ENCODE results near the gene ADCY7.

The ADCY7 gene

GRCh38 chr16:50300942-50301625 is 34.7 kb downstream of the ADCY7 start:
- no peak for DNase-seq

GRCh38 chr16:50301626-50302471 is 35.5 kb downstream of the ADCY7 start:
- DNase-seq = no peak

- no peak for DNase-seq
Observed at GRCh38 chr16:50302472-50303005, 36.2 kb downstream of the ADCY7 start.

- DNase-seq = no peak
Observed at GRCh38 chr16:50303041-50303604, 36.8 kb downstream of the ADCY7 start.

- DNase-seq = no peak
Observed at GRCh38 chr16:50303605-50304466, 37.5 kb downstream of the ADCY7 start.

- no peak for DNase-seq
Observed at GRCh38 chr16:50304467-50305440, 38.4 kb downstream of the ADCY7 start.

- no peak for DNase-seq
Observed at GRCh38 chr16:50305441-50306061, 39.2 kb downstream of the ADCY7 start.

GRCh38 chr16:50306287-50306686 is 39.9 kb downstream of the ADCY7 start:
- DNase-seq = no peak

- DNase-seq = no peak
Observed at GRCh38 chr16:50308237-50308965, 42.0 kb downstream of the ADCY7 start.

- no peak for DNase-seq
Observed at GRCh38 chr16:50309156-50309526, 42.8 kb downstream of the ADCY7 start.

- no peak for DNase-seq
Observed at GRCh38 chr16:50309527-50310307, 43.4 kb downstream of the ADCY7 start.

- no peak for DNase-seq
Observed at GRCh38 chr16:50310308-50311133, 44.2 kb downstream of the ADCY7 start.

- DNase-seq = no peak
Observed at GRCh38 chr16:50311134-50311528, 44.8 kb downstream of the ADCY7 start.

- DNase-seq = no peak
Observed at GRCh38 chr16:50311891-50312501, 45.6 kb downstream of the ADCY7 start.

- DNase-seq = no peak
Observed at GRCh38 chr16:50313596-50314478, 47.5 kb downstream of the ADCY7 start.

- no peak for DNase-seq
Observed at GRCh38 chr16:50314665-50315064, 48.3 kb downstream of the ADCY7 start.

All from cerebellar nuclear complex (tissue), 1 donor.